Endothelial cell of umbilical vein (primary cell): ENCODE measurements around the gene TMEM175. TPM values are rescaled to one million over a fixed set of nuclear protein-coding genes. Genes with fewer than 3 reads are reported as not detected.

ENCODE experiments used
- BruUV-seq: library from RNA; stranded (reverse); fragments of 400-500 nt; replicated peaks from 2 replicates; lab custom pipeline; 2021; lab: Mats Ljungman, UMichigan
- CTCF ChIA-PET: fragments of 300-600, 350-600 bp; sonication (Branson Sonifier 250); formaldehyde crosslinking; loops from one replicate; lab custom pipeline; 2021; ENCODE audit warnings: antibody characterized with exemption, inconsistent platforms; lab: Charles Lee
- POLR2A ChIA-PET: fragments of 300-600, 350-600 bp; sonication (Branson Sonifier 250); formaldehyde crosslinking; loops from one replicate; lab custom pipeline; 2021; ENCODE audit warnings: antibody characterized with exemption, inconsistent platforms; lab: Charles Lee
- DNase-seq: peaks from one replicate; pipeline ENCODE4 v3.0.0-alpha.2; 2011; ENCODE audit warnings: low read depth, low spot score
- FAIRE-seq: peaks from 2 replicates; lab custom pipeline; 2011; peaks lifted over from hg19 to GRCh38; lab: Jason Lieb, UNC
- H2AFZ ChIP-seq: 2 replicates; pipeline ENCODE4 v1.6.0; 2012; ENCODE audit warnings: low read depth, low read length, control low read depth, inconsistent platforms
- H3K27ac ChIP-seq: 2 replicates; pipeline ENCODE4 v1.5.1; 2011; ENCODE audit warnings: low read depth, mild to moderate bottlenecking, control low read depth, low read length, moderate library complexity; ENCODE audit not compliant: insufficient read depth
- H3K27me3 ChIP-seq, 2 experiments: 2 replicates each; pipeline versions ENCODE4 v1.6.0 to v1.6.1; 2011; ENCODE audit warnings: low read length in 2 of 2, mixed read lengths in 1 of 2; ENCODE audit not compliant: control insufficient read depth in 2 of 2, insufficient read depth in 2 of 2
- H3K36me3 ChIP-seq, 2 experiments: 2 replicates in 1 of 2; 3 replicates in 1 of 2; pipeline ENCODE4 v1.5.1; 2011; ENCODE audit warnings: low read length in 2 of 2, mild to moderate bottlenecking in 1 of 2, moderate library complexity in 1 of 2; ENCODE audit not compliant: control insufficient read depth in 2 of 2, insufficient read depth in 2 of 2; ENCODE audit errors: extremely low read depth in 1 of 2
- H3K4me1 ChIP-seq: 3 replicates; pipeline ENCODE4 v1.5.1; 2011; ENCODE audit warnings: mild to moderate bottlenecking, low read length; ENCODE audit not compliant: control insufficient read depth, insufficient read depth; ENCODE audit errors: extremely low read depth
- H3K4me2 ChIP-seq: 2 replicates; pipeline ENCODE4 v1.6.1; 2011; ENCODE audit warnings: low read length, control low read depth, mixed read lengths; ENCODE audit not compliant: insufficient read depth
- H3K4me3 ChIP-seq, 3 experiments: fragments of 200-600 bp in 1 of 3; sonication (generic), shearing (Covaris generic) in 1 of 3; replicated peaks in 1 of 3; 2 replicates each; pipeline ENCODE4 v1.5.1; 2011 to 2016; ENCODE audit warnings: control low read depth in 3 of 3, low read length in 3 of 3, mild to moderate bottlenecking in 2 of 3, inconsistent platforms in 1 of 3, low read depth in 1 of 3, moderate library complexity in 1 of 3; ENCODE audit not compliant: insufficient read depth in 1 of 3
- H3K79me2 ChIP-seq: 2 replicates; pipeline ENCODE4 v1.6.0; 2012; ENCODE audit warnings: low read length, inconsistent platforms; ENCODE audit not compliant: control insufficient read depth, insufficient read depth
- H3K9ac ChIP-seq: replicated peaks from 2 replicates; pipeline ENCODE3; 2011; ENCODE audit warnings: low read length, control low read depth; ENCODE audit not compliant: insufficient read depth; ENCODE audit errors: extremely low read depth
- H3K9me1 ChIP-seq: replicated peaks from 3 replicates; pipeline ENCODE4 v1.6.0; 2011; ENCODE audit warnings: mild to moderate bottlenecking, low read length; ENCODE audit not compliant: control insufficient read depth, insufficient read depth; ENCODE audit errors: extremely low read depth
- H3K9me3 ChIP-seq: replicated peaks from 2 replicates; pipeline ENCODE4 v1.5.1; 2012; ENCODE audit warnings: low read length, inconsistent platforms; ENCODE audit not compliant: control insufficient read depth, insufficient read depth
- H4K20me1 ChIP-seq: replicated peaks from 2 replicates; pipeline ENCODE3; 2011; ENCODE audit warnings: mild to moderate bottlenecking, low read length; ENCODE audit not compliant: control insufficient read depth, insufficient read depth; ENCODE audit errors: extremely low read depth
- EZH2 ChIP-seq: IDR thresholded peaks from 2 replicates; pipeline ENCODE4 v1.6.1; 2012; ENCODE audit warnings: borderline replicate concordance, low read depth, mild to moderate bottlenecking, moderate library complexity, low read length, inconsistent platforms; ENCODE audit not compliant: severe bottlenecking
- FOS ChIP-seq: IDR thresholded peaks from 2 replicates; pipeline ENCODE4 v1.6.1; 2011; ENCODE audit warnings: mild to moderate bottlenecking, low read length, moderate library complexity, borderline replicate concordance; ENCODE audit not compliant: insufficient read depth
- GATA2 ChIP-seq: IDR thresholded peaks from 2 replicates; pipeline ENCODE4 v1.7.0; 2011; ENCODE audit warnings: low read depth, mild to moderate bottlenecking, moderate library complexity, mixed read lengths, low read length; ENCODE audit not compliant: insufficient read length, insufficient read depth
- JUN ChIP-seq: IDR thresholded peaks from 2 replicates; pipeline ENCODE4 v1.6.1; 2011; ENCODE audit warnings: borderline replicate concordance, low read depth; ENCODE audit not compliant: insufficient read length, insufficient read depth
- MAX ChIP-seq: IDR thresholded peaks from 2 replicates; pipeline ENCODE4 v1.6.1; 2011; ENCODE audit not compliant: insufficient read depth, insufficient read length
- MYC ChIP-seq: IDR thresholded peaks from one replicate; pipeline ENCODE4 v1.6.1; 2011; ENCODE audit warnings: mild to moderate bottlenecking, low read depth, low read length
- POLR2A ChIP-seq: IDR thresholded peaks from 2 replicates; pipeline ENCODE4 v1.6.1; 2012; ENCODE audit warnings: low read depth, mild to moderate bottlenecking, control low read depth, low read length
- POLR2AphosphoS5 ChIP-seq: IDR thresholded peaks from 2 replicates; pipeline ENCODE4 v1.6.1; 2012; ENCODE audit warnings: low read depth, mild to moderate bottlenecking, control low read depth, low read length, moderate library complexity; ENCODE audit not compliant: insufficient read depth
- dilution Hi-C: fragments of 300-500 bp; cut with MboI; formaldehyde crosslinking; loops from one replicate; pipeline ENCODE4 v1.15.0; 2019; ENCODE audit warnings: low sequenced_read_pairs; ENCODE audit not compliant: extremely low pct_ligation_motif_present
- intact Hi-C: fragments of 100-400 bp; cut with micrococcal nuclease; formaldehyde crosslinking; loops from one replicate; pipeline ENCODE4 v1.10.0; 2022
- polyA plus RNA-seq, 4 experiments: library from polyadenylated mRNA; depleted of rRNA in 3 of 4; stranded (reverse) in 3 of 4; unstranded in 1 of 4; fragments of >200 nt; gene quantifications; 2 replicates each; pipeline versions ENCODE4 v1.2.1 to v1.2.3, GENCODE V29; 2011 to 2012; ENCODE audit warnings: missing spikeins in 1 of 4
- total RNA-seq: library from RNA; stranded (reverse); gene quantifications from 2 replicates; pipeline ENCODE4 v1.2.3, GENCODE V29; 2021
- TF ChIP-seq, protein P1 (sequence below), 2 donors: IDR thresholded peaks; 1 replicate in 1 of 2; 2 replicates in 1 of 2; pipeline ENCODE4 v1.5.1; 2011; ENCODE audit warnings: low read length in 2 of 2, mild to moderate bottlenecking in 2 of 2, moderate library complexity in 2 of 2, control low read depth in 1 of 2, inconsistent platforms in 1 of 2, low read depth in 1 of 2; ENCODE audit not compliant: insufficient read depth in 1 of 2; ENCODE audit errors: extremely low read depth in 1 of 2

TMEM175 gene
- total and polyA plus RNA-seq, 2 donors (not counting 3 experiments of a cell fraction or from before 2014, with no cell fraction given), result 21.9 to 80.1 TPM

DNA sequence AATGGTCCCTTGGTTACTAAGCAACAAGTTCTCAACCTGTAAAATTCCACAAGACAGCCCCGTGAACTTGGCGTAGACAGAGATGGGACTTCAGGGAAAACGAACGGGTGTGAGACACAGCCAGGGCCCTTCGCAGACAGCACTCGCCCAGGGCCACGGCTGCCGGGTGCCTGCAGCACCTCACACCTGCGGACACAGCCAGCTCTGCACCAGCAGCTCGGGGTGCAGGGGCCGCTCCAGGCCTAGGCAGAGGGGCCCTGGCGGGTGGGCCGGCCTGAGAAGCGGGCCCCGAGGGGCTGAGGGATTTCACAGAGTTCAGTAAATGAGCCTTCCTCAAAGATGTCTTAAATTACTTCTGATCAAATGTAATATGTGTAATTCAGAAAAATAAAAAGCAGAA, 34.1 kb upstream of the TMEM175 start:
- Histone ChIP-seq H3K9ac (no peak overlapping the region), H4K20me1 (no peaks in the 10 kb centered on the region), H3K9me3 (no peaks in the 10 kb centered on the region), H2AFZ (no peak overlapping the region), H3K4me1 (no peaks in the 10 kb centered on the region), H3K4me2 (no peak overlapping the region), H3K36me3 (peaks cover 0 to 20% of the 10 kb centered on the region in 2 experiments), H3K79me2 (no peaks in the 10 kb centered on the region), H3K9me1 (no peaks in the 10 kb centered on the region), H3K4me3 (no peak overlapping the region), H3K27me3 (no peaks in the 10 kb centered on the region), H3K27ac (no peak overlapping the region)
- intact Hi-C loops (no loop called here), dilution Hi-C loops (no loop called here)
- no peak for FAIRE-seq
- TF ChIP-seq MAX (no peak), EZH2 (no peak), MYC (no peak), POLR2AphosphoS5 (no peak), POLR2A (no peak), FOS (no peak), GATA2 (no peak), JUN (no peak)
- TF ChIP-seq, protein P1, sequence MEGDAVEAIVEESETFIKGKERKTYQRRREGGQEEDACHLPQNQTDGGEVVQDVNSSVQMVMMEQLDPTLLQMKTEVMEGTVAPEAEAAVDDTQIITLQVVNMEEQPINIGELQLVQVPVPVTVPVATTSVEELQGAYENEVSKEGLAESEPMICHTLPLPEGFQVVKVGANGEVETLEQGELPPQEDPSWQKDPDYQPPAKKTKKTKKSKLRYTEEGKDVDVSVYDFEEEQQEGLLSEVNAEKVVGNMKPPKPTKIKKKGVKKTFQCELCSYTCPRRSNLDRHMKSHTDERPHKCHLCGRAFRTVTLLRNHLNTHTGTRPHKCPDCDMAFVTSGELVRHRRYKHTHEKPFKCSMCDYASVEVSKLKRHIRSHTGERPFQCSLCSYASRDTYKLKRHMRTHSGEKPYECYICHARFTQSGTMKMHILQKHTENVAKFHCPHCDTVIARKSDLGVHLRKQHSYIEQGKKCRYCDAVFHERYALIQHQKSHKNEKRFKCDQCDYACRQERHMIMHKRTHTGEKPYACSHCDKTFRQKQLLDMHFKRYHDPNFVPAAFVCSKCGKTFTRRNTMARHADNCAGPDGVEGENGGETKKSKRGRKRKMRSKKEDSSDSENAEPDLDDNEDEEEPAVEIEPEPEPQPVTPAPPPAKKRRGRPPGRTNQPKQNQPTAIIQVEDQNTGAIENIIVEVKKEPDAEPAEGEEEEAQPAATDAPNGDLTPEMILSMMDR (IDR thresholded peaks at IDR 0.05; ENCODE audit: extremely low read depth in 1 of 2, insufficient read depth in 1 of 2, low read depth in 1 of 2, low read length in 2 of 2), result no peak
- BruUV-seq, result no TSS peak
- DNase-seq, result no peak
- CTCF ChIA-PET, result interaction anchor here (1.5 kb wide), 1 partner anchor 9 kb away, joined by 4 read pairs; no protein-coding TSS in a partner anchor
- POLR2A ChIA-PET, result no interaction called here
